HCT116 (cell line): ENCODE results near the gene ADAT3. TPM values are rescaled to one million over a fixed set of nuclear protein-coding genes. Genes with fewer than 3 reads are reported as not detected.

Experiments used
- ATAC-seq: fragments of 200-7000 bp; cut with Tn5 transposase; 2 replicates; pipeline ENCODE4 v1.9.1; 2020; ENCODE audit warnings: mild to moderate bottlenecking, moderate library complexity
- BruUV-seq: library from RNA; stranded (reverse); fragments of 400-500 nt; replicated peaks from 2 replicates; lab custom pipeline; 2021; lab: Mats Ljungman, UMichigan
- CTCF ChIA-PET: fragments of 300-600 bp; sonication (Branson Sonifier 250); formaldehyde crosslinking; loops from one replicate; lab custom pipeline; 2021; ENCODE audit warnings: antibody characterized with exemption; lab: Charles Lee
- POLR2A ChIA-PET: fragments of 300-600, 350-600 bp; sonication (Branson Sonifier 250); formaldehyde crosslinking; loops from one replicate; lab custom pipeline; 2021; ENCODE audit warnings: antibody characterized with exemption; lab: Charles Lee
- RAD21 ChIA-PET, 2 experiments: fragments of 300-600 bp; sonication (Branson Sonifier 250); formaldehyde crosslinking; loops; one replicate each; lab custom pipeline; 2023; ENCODE audit warnings: low total read pairs in 2 of 2; ENCODE audit not compliant: uncharacterized antibody in 2 of 2, unreplicated experiment in 2 of 2, low non-redundant PET in 1 of 2; lab: Charles Lee
- DNase-seq: peaks from one replicate; pipeline ENCODE4 v3.0.0-alpha.2; 2010; ENCODE audit warnings: low read depth, low spot score
- H2AFZ ChIP-seq: fragments of 200-600 bp; shearing (Covaris generic), sonication (generic); 2 replicates; pipeline ENCODE4 v1.6.1; 2017; ENCODE audit warnings: low read depth, mixed run types, mixed read lengths, antibody characterized with exemption, low read length; ENCODE audit not compliant: poor library complexity, severe bottlenecking
- H3K27ac ChIP-seq: 2 replicates; pipeline ENCODE4 v1.5.1; 2012; ENCODE audit warnings: low read depth, low read length
- H3K27me3 ChIP-seq: fragments of 200-600 bp; sonication (generic); 2 replicates; pipeline ENCODE4 v1.6.1; 2016; ENCODE audit warnings: mixed run types, low read length, mixed read lengths; ENCODE audit not compliant: insufficient read depth
- H3K36me3 ChIP-seq, 2 experiments: fragments of 200-500 bp in 1 of 2; fragments of 200-600 bp in 1 of 2; sonication (Bioruptor generic) in 1 of 2; sonication (generic) in 1 of 2; 2 replicates each; pipeline versions ENCODE4 v1.5.1 to v1.6.1; 2014 to 2016; ENCODE audit warnings: low read length in 2 of 2, inconsistent platforms in 1 of 2, mixed read lengths in 1 of 2, mixed run types in 1 of 2; ENCODE audit not compliant: insufficient read depth in 2 of 2, control insufficient read depth in 1 of 2
- H3K4me1 ChIP-seq, 2 experiments: fragments of 200-600 bp in 1 of 2; sonication (generic) in 1 of 2; 2 replicates each; pipeline versions ENCODE4 v1.5.1 to v1.6.1; 2012 to 2017; ENCODE audit warnings: low read length in 2 of 2, inconsistent platforms in 1 of 2, mild to moderate bottlenecking in 1 of 2, mixed read lengths in 1 of 2, mixed run types in 1 of 2, moderate library complexity in 1 of 2; ENCODE audit not compliant: insufficient read depth in 2 of 2, control insufficient read depth in 1 of 2
- H3K4me2 ChIP-seq: fragments of 200-600 bp; sonication (generic); 2 replicates; pipeline ENCODE4 v1.6.1; 2017; ENCODE audit warnings: mixed run types, low read length, mixed read lengths
- H3K4me3 ChIP-seq, 2 experiments: fragments of 200-600 bp in 1 of 2; sonication (generic) in 1 of 2; replicated peaks in 1 of 2; 2 replicates each; pipeline ENCODE4 v1.5.1; 2011 to 2016; ENCODE audit warnings: low read length in 2 of 2, control low read depth in 1 of 2, low read depth in 1 of 2, mild to moderate bottlenecking in 1 of 2, mixed read lengths in 1 of 2, mixed run types in 1 of 2
- H3K79me2 ChIP-seq: fragments of 200-600 bp; sonication (generic); 2 replicates; pipeline ENCODE4 v1.6.1; 2017; ENCODE audit warnings: mild to moderate bottlenecking, mixed run types, low read length, moderate library complexity, mixed read lengths; ENCODE audit not compliant: insufficient read depth
- H3K9ac ChIP-seq: fragments of 200-600 bp; sonication (generic); 2 replicates; pipeline ENCODE4 v1.6.1; 2016; ENCODE audit warnings: low read length, mixed read lengths
- H3K9me2 ChIP-seq: fragments of 200-600 bp; sonication (generic), shearing (Covaris generic); 2 replicates; pipeline ENCODE4 v1.6.1; 2017; ENCODE audit warnings: mixed run types, mild to moderate bottlenecking, moderate library complexity; ENCODE audit not compliant: insufficient read depth
- H3K9me3 ChIP-seq, 2 experiments: fragments of 200-500 bp in 1 of 2; fragments of 200-600 bp in 1 of 2; sonication (Bioruptor generic) in 1 of 2; sonication (generic) in 1 of 2; 2 replicates each; pipeline ENCODE4 v1.6.1; 2014 to 2017; ENCODE audit warnings: low read length in 2 of 2, mixed read lengths in 2 of 2, inconsistent platforms in 1 of 2, low read depth in 1 of 2, mild to moderate bottlenecking in 1 of 2, mixed run types in 1 of 2, moderate library complexity in 1 of 2; ENCODE audit not compliant: control insufficient read depth in 1 of 2, insufficient read depth in 1 of 2
- H4K20me1 ChIP-seq: fragments of 200-600 bp; sonication (generic), shearing (Covaris generic); 2 replicates; pipeline ENCODE4 v1.6.1; 2017; ENCODE audit warnings: mixed run types, mild to moderate bottlenecking, moderate library complexity; ENCODE audit not compliant: insufficient read depth
- CEBPB ChIP-seq: IDR thresholded peaks from 2 replicates; pipeline ENCODE4 v1.6.1; 2012; ENCODE audit warnings: low read depth
- CTCF ChIP-seq, 3 experiments: fragments of 200-600 bp in 1 of 3; sonication (generic) in 1 of 3; IDR thresholded peaks in 2 of 3; conservative IDR thresholded peaks in 1 of 3; 2 replicates each; pipeline ENCODE4 v1.5.1; 2012 to 2017; ENCODE audit warnings: low read depth in 2 of 3, low read length in 2 of 3, antibody characterized with exemption in 1 of 3, borderline replicate concordance in 1 of 3, control low read depth in 1 of 3, mild to moderate bottlenecking in 1 of 3, mixed read lengths in 1 of 3, mixed run types in 1 of 3, moderate library complexity in 1 of 3; ENCODE audit not compliant: insufficient read depth in 1 of 3
- ELF1 ChIP-seq: IDR thresholded peaks from 2 replicates; pipeline ENCODE4 v1.6.1; 2012; ENCODE audit warnings: low read depth, borderline replicate concordance
- EZH2 ChIP-seq: fragments of 200-600 bp; sonication (generic); IDR thresholded peaks from 2 replicates; pipeline ENCODE4 v1.6.1; 2017; ENCODE audit warnings: antibody characterized with exemption, mixed run types
- JUND ChIP-seq: IDR thresholded peaks from 2 replicates; pipeline ENCODE4 v1.6.1; 2012
- REST ChIP-seq: IDR thresholded peaks from 2 replicates; pipeline ENCODE4 v1.6.1; 2012; ENCODE audit warnings: low read depth
- SIN3A ChIP-seq: IDR thresholded peaks from 2 replicates; pipeline ENCODE4 v1.6.1; 2012; ENCODE audit warnings: low read depth
- SP1 ChIP-seq: IDR thresholded peaks from 2 replicates; pipeline ENCODE4 v1.6.1; 2012; ENCODE audit warnings: low read depth
- TCF7L2 ChIP-seq: IDR thresholded peaks from 2 replicates; pipeline ENCODE4 v1.7.0; 2011; ENCODE audit warnings: borderline replicate concordance, inconsistent platforms; ENCODE audit not compliant: insufficient read depth, insufficient read length; ENCODE audit errors: extremely low read depth
- ZBTB33 ChIP-seq: IDR thresholded peaks from 2 replicates; pipeline ENCODE4 v1.6.1; 2011; ENCODE audit warnings: mild to moderate bottlenecking, low read length, moderate library complexity; ENCODE audit not compliant: insufficient replicate concordance; ENCODE audit errors: extremely low read depth
- ZNF274 ChIP-seq: fragments of 200-500 bp; sonication (Bioruptor generic); IDR thresholded peaks from 2 replicates; pipeline ENCODE4 v1.6.1; 2014; ENCODE audit warnings: mild to moderate bottlenecking, low read depth, low read length, inconsistent platforms
- intact Hi-C: fragments of 100-400 bp; cut with micrococcal nuclease; formaldehyde crosslinking; loops from 2 replicates; pipeline ENCODE4 v1.10.0; 2022
- total RNA-seq: library from RNA; stranded (reverse); gene quantifications from one replicate; pipeline ENCODE4 v1.2.1, GENCODE V29; 2021; ENCODE audit not compliant: unreplicated experiment

Gene ADAT3
- total RNA-seq, 1 experiment from 2014 or later: 15.9 TPM

- H3K27ac ChIP-seq: no peak overlapping the region
- CTCF ChIA-PET: no interaction called here
- intact Hi-C loops: no loop called here
- no peaks in the 10 kb centered on the region for H3K79me2 ChIP-seq
- no peak overlapping the region for H3K4me2 ChIP-seq
- no peaks in the 10 kb centered on the region for H3K9me2 ChIP-seq
- H3K9ac ChIP-seq: no peak overlapping the region
- ATAC-seq: no peak
- H2AFZ ChIP-seq: no peak overlapping the region
- BruUV-seq: TSS peak; percentile 72
- peaks cover 0 to 14% of the 10 kb centered on the region in 2 experiments; a peak in 2 of 4 replicates for H3K4me1 ChIP-seq
- RAD21 ChIA-PET: no interaction called here
- POLR2A ChIA-PET: no interaction called here
- no peaks in the 10 kb centered on the region for H4K20me1 ChIP-seq
- DNase-seq: no peak
- no peak overlapping the region for H3K4me3 ChIP-seq
- H3K36me3 ChIP-seq: peaks cover 0 to 5% of the 10 kb centered on the region in 2 experiments; a peak in 2 of 4 replicates
- no peaks in the 10 kb centered on the region for H3K9me3 ChIP-seq
- H3K27me3 ChIP-seq: no peaks in the 10 kb centered on the region
- TF ChIP-seq ZBTB33 (no peak), CTCF (IDR thresholded peaks at IDR 0.05 in 2 of 3, conservative IDR thresholded peaks at IDR 0.05 in 1 of 3; ENCODE audit: borderline replicate concordance in 1 of 3, insufficient read depth in 1 of 3, low read depth in 2 of 3, low read length in 2 of 3) (no peak), SP1 (no peak), SIN3A (no peak), TCF7L2 (no peak), REST (no peak), ZNF274 (no peak), EZH2 (no peak), JUND (no peak), ELF1 (no peak), CEBPB (no peak)
These were observed 20.3 kb downstream of the ADAT3 start for GRCh38 chr19:1925544-1925943.
